Measurements from ENCODE around the gene COL25A1. TPM values are rescaled to one million over a fixed set of nuclear protein-coding genes. Genes with fewer than 3 reads are reported as not detected.

COL25A1 gene
- total RNA-seq, 1 experiment from 2014 or later: not detected

DNA sequence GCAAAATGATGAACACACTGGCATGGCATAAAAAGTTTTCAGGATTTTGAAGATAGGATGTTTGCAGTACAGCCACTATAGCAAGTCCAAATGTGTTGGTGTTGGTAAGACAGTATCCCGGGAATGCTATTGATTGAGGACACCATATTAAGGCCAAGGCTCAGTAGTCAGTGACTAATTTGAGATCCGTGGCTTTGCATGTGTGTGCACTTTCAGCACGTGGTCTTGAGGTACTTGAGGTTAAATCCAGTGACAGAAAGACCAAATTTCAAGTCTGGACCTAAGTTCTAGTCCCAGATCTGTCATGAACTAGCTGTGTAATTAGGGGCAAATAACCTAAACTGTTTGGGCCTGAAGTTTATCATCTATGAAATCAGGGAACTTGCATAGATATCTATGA is 463.1 kb downstream of the COL25A1 start (continued):
- TF ChIP-seq, protein P1, sequence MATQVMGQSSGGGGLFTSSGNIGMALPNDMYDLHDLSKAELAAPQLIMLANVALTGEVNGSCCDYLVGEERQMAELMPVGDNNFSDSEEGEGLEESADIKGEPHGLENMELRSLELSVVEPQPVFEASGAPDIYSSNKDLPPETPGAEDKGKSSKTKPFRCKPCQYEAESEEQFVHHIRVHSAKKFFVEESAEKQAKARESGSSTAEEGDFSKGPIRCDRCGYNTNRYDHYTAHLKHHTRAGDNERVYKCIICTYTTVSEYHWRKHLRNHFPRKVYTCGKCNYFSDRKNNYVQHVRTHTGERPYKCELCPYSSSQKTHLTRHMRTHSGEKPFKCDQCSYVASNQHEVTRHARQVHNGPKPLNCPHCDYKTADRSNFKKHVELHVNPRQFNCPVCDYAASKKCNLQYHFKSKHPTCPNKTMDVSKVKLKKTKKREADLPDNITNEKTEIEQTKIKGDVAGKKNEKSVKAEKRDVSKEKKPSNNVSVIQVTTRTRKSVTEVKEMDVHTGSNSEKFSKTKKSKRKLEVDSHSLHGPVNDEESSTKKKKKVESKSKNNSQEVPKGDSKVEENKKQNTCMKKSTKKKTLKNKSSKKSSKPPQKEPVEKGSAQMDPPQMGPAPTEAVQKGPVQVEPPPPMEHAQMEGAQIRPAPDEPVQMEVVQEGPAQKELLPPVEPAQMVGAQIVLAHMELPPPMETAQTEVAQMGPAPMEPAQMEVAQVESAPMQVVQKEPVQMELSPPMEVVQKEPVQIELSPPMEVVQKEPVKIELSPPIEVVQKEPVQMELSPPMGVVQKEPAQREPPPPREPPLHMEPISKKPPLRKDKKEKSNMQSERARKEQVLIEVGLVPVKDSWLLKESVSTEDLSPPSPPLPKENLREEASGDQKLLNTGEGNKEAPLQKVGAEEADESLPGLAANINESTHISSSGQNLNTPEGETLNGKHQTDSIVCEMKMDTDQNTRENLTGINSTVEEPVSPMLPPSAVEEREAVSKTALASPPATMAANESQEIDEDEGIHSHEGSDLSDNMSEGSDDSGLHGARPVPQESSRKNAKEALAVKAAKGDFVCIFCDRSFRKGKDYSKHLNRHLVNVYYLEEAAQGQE (IDR thresholded peaks at IDR 0.05; ENCODE audit: low read depth): no peak

DNA sequence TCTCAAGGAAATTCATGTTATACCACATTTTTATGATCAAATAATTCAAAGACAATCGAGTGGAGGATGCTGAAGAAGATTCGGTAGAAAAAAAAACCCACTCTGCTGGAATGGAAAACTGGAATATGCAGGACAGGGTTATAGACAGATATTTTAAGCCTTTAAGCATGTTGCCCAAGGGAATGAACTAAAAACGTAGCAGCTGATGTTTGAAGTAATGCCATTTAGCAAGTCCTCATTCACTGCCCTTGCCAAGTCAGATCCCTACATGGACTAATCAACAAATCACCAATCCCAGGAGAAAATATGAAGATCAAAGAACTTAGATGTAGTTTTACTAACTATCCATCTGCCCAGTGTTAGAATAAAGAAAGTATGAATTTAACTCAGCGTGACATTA is 464.0 kb downstream of the COL25A1 start:
- Histone ChIP-seq H3K27ac (ENCODE audit: low read depth, low read length) (no peak overlapping the region), H3K4me3 (replicated peaks in 1 of 2; ENCODE audit: low read depth in 1 of 2, low read length in 2 of 2) (no peak overlapping the region), H3K36me3 (ENCODE audit: control insufficient read depth in 1 of 2, insufficient read depth in 2 of 2, low read length in 2 of 2) (no peaks in the 10 kb centered on the region), H3K4me1 (ENCODE audit: control insufficient read depth in 1 of 2, insufficient read depth in 2 of 2, low read length in 2 of 2) (no peaks in the 10 kb centered on the region), H4K20me1 (ENCODE audit: insufficient read depth) (no peaks in the 10 kb centered on the region), H3K9ac (ENCODE audit: low read length) (no peak overlapping the region), H3K9me3 (ENCODE audit: control insufficient read depth in 1 of 2, insufficient read depth in 1 of 2, low read depth in 1 of 2, low read length in 2 of 2) (no peaks in the 10 kb centered on the region), H3K79me2 (ENCODE audit: insufficient read depth, low read length) (no peaks in the 10 kb centered on the region), H3K4me2 (ENCODE audit: low read length) (no peak overlapping the region), H3K9me2 (ENCODE audit: insufficient read depth) (no peaks in the 10 kb centered on the region), H3K27me3 (ENCODE audit: insufficient read depth, low read length) (peaks cover 16% of the 10 kb centered on the region; the same call in 1 of the 2 replicates), H2AFZ (ENCODE audit: low read depth, low read length, poor library complexity, severe bottlenecking) (no peak overlapping the region)
- ChIA-PET RAD21 (ENCODE audit: low non-redundant PET in 1 of 2, low total read pairs in 2 of 2, uncharacterized antibody in 2 of 2, unreplicated experiment in 2 of 2) (no interaction called here), CTCF (no interaction called here), POLR2A (no interaction called here)
- no peak for DNase-seq (ENCODE audit: low read depth, low spot score)
- no peak for ATAC-seq
- intact Hi-C loops (cut with micrococcal nuclease): no loop called here
- no TSS peak for BruUV-seq (replicated peaks)
- no peak for TF ChIP-seq EZH2phosphoT487 (IDR thresholded peaks at IDR 0.05; ENCODE audit: borderline replicate concordance)
- no peak for TF ChIP-seq CEBPB (IDR thresholded peaks at IDR 0.05; ENCODE audit: low read depth)
- no peak for TF ChIP-seq RAD21 (IDR thresholded peaks at IDR 0.05; ENCODE audit: low read depth)
- TF ChIP-seq EGR1 (IDR thresholded peaks at IDR 0.05; ENCODE audit: low read depth): no peak
